HG02938 (cell line): ENCODE results near the gene TUSC7.

Experiments used
- ATAC-seq: cut with Tn5 transposase; IDR thresholded peaks from one replicate; pipeline ENCODE4 v1.9.1; 2021; ENCODE audit warnings: mild to moderate bottlenecking, moderate library complexity; ENCODE audit not compliant: unreplicated experiment

Gene TUSC7

DNA sequence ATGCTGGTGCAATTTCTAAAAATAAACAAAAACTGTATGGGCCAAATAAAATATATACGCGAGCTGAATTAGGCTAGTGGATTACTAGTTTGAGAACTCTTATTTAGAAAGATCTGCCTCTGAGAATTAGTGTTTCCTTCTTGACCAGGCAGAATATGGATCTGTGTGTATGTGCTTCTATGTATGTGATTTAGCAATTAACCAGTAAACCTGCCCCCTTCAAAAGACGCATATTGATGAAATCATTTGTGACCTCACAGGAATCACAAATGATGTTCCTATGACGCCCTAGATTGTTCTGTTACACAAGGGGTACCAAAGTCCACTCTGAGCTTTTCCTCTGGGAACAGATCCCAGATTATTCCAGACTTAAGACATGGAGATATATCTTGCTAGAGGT is at the start of gene TUSC7:
TSS of gene TUSC7 (plus strand) at position 301 of the 400 bp plus-strand sequence.
- ATAC-seq, result no peak

DNA sequence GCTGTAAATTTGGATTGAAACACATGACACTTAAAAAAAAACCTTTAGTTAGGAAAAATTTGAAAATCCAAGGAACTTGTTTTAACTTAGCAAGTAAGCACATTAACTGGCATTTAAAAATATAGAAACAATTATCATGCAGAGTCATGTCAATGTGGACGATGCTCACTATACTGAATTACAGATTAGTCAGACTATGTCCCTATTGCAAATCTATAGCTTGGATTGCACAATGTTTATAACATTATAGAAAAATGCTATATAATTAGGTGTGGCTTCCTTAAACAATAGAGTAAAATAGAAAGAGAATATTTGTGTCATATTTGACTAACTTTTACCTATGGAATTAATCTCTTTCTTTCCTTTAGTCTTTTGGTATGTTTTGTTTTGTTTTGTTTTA is 48.4 kb upstream of the TUSC7 start:
- no peak for ATAC-seq

DNA sequence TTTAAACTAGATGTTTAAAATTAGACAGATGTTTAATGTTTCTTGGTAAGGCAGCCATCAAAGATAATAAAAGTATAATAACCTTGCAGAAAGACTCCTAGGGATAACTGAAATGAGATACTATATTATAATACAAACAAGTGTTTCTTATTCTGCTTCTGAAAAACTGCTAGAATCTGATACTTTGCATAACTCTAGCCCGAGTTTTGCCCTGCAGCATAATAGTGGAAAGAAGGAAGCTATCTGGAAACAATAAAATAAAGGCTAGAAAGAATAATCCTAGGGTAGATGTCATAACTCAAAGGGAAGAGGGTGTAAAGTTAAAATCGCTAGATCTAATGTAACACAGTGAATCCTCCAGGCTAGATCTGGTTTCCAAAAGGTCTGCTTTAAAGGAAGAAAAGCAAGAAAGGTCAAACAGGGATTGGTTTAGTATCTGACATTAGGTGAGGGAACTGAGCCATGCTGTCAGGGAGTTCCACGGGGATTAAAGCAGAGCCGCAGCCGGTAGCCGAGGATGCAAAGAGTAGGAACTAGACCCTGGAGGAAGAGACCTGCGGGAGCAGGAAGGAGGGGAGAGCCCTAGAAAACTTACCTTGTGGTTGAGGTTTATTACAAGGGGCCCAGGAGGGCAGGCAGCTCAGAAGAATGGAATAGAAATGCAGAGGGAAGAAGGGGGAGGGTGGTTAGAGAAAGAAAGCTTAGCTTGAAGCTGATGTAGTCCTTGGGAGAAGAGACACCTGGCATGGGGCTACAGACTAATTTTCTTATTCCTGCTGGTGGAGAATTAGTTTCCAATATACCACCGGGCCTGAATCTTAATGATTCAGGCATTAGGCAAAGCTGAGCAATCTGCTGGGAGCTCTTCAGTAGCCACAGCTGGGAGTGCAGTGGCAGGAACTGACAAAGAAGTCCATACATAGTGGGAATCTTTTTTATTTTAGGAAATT is 46.1 kb upstream of the TUSC7 start:
- no peak for ATAC-seq

DNA sequence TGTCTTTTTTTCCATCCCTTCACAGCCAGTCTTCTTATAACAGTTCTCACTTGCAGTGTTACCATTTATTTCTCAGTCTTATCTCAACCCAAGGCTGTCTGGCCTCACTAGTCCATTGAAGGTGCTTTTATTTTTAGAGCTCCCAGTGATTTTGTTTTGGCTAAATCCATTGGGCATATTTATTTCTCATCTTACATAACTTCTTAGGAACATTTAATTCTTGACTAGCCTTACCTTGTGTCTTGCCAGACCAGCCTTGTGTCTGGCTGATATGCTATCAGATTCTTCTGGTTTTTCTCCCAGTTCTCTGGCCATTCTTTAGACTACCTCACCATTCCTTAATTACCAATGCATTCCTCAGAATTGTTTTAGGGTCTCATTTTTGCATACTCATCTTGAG is 42.3 kb upstream of the TUSC7 start:
- no peak for ATAC-seq

DNA sequence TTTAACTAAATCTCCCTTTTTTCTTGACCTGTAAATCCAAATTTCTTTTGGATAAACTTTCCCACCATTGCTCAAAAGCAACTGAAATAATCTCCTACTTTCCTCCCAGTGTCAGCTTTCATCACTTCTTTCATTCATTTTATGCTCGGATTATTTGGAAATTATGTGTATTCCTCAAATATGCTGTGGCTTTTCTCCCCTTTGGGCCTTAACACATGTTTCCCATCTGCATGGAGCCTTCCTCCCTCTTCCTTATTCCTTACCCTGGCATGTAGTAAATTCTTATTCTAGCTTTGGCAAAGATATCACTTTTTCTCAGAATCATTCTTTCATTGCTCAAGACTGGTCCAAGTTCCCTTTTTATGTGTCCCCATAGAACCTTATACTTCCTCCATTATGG is 41.8 kb upstream of the TUSC7 start:
- ATAC-seq, result no peak

DNA sequence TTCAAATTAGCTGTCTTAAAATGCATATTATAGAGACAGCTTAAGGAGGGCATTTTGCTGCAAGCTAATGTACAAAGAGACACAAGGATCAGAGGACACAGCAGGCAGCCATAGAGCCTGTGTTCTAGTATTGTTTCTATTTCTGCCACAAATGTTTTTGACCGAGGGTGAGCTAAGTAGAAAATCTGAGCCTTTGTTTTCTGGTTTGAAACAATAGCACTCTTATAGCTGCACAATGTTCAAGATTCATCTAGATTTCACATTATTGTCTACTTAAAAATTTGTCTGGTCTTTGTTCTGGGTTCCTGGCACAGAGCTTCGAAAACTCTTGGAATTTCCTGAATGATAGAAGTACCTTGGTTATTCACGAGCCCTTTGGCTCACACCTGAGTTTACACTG is 40.0 kb upstream of the TUSC7 start:
- ATAC-seq, result no peak

DNA sequence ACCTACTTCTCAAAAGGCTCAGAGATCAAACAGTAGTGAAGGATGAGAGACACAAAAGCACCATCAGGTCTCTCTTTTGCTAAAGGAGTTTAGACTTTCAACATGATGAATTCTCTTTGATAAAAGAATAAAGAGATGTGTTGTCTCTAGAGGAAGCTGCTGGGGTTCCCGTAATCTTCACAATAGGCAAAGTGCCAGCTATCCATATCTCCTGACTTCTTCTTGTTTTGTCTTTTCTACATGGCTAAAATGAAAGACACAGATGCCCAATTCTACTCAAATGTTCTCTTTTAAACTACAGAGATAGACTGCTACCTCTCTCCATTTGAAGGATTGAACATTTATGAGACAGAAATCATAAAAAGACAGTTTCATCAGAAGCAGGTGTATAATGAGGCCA is 38.4 kb upstream of the TUSC7 start:
- ATAC-seq, result no peak

DNA sequence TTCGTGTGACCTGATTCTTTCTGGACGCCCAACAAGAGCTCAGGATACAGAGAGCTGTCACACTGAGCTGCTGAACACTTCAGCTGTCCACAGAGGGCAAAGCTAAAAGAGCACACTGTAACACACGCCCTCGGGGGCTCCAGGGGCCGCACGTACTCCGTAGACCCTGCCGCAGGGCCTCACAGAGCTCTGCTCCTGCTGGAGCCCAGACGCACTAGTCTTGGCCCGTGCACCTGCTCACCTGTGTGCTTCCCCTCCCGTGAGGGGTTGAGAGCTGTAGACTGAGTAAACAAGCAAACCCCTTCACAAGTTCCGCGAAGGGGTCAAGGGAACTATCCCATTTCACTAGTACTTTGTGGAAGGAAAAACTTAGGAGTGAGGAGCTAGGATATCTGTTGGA is 30.7 kb upstream of the TUSC7 start:
- ATAC-seq, result no peak

DNA sequence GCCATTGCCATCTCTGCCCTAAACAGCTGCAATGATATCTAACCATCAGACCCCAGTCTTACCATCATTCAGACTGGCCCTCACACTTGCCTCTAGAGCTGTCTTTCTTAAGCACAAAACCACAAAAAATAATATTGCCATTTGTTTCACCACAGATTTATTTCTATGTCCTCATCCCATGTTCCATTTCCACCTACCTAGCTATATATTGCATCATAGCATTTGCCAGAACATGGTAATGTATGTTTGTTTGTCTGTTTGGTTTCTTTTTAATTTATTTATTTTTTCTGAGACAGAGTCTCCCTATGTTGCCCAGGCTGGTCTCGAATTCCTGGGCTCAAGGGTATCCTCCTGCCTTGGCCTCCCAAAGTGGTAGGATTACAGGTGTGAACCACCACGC is 18.5 kb upstream of the TUSC7 start:
- ATAC-seq, result no peak

DNA sequence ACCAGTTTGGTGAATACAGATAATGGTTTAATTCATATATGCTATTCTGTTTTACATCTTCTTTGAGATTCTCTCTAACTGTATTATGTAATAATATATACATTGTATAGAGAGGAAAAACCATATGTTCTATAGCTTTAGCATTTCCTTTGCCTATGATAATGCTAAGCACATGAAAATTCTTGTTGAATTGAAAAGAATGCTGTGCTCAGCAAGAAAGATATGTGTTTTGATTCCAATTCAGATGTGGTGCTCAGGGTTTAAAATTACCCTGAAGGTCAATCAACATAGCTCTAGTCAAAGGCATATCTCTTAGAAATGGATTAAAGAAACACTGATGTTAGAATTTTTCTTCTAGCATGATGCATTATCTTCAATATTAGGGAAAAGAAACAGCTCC is 8.5 kb upstream of the TUSC7 start:
- no peak for ATAC-seq

DNA sequence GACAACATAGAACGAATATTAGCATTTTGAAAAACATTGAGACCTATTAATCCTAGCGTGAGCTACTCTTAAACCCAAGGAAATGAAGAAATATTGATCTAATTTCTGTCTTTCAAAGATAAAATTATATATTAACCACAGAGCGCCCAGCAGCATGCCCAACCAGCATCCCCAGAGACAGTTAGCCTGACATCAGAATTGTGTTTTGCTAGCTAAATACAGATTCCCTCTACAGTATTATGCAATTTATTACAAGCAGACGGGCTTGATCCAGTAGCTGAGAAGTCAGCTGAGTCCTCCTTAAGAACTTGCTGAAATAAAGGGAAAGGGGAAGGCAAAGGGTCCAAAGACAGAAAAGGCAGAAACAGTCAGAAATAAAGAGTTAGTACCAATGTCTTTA is 7.2 kb upstream of the TUSC7 start:
- ATAC-seq, result no peak

DNA sequence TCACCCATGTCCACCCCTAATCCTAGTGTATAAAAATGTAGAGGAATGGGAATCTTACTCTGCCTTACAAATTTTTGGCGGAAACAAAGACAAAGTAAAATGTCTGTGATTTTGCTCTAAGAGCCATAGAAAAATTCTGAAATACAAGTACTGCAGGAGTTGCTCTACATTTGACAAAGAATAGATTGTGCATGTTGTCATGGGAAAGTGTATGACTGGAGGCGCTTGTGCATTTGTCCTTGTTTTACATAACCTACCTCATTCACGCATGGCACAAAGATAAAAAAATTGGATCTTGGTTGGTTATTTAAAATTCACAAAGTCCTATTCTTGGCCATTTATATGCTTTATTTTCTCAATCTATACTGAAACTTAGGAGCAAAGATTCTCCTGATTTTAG is 2.0 kb upstream of the TUSC7 start:
- ATAC-seq, result no peak

DNA sequence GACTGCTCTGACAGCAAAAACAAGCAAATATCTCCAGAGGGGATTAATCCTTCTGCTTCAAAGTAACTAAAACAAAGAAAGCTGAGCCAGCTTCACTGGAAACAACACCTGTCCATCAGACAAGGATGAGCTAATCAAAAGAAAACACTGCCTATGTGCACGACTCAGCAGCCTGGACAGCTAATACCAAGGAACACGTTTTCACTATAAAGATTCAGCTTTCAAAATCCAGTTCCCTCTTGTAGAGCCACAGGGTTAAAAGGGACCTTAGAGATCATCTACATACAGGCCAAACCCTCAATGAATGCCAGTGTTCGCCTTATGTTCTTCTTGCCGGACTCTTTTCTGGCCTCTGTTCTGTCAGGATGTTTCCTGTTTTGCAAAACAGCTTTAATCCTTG is 6.9 kb downstream of the TUSC7 start:
- no peak for ATAC-seq

DNA sequence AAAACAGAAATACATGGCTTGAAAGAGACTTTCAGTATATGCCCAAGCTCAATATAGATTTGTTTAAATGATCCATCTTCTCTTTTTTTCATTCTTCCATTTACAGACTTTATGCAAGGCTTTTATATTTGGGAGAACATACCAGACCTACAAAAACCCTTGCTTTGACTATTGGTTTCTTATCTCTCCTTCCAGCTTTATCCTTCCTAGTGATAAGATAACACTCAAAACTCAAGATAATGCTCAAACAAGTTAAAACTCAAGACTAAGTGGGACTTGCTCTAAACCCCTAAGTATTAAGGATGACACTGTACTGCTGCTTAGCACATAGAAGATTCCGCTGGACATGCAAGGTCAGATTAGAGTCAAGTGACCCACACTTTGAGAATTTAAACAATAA is 8.0 kb downstream of the TUSC7 start:
- ATAC-seq, result no peak

DNA sequence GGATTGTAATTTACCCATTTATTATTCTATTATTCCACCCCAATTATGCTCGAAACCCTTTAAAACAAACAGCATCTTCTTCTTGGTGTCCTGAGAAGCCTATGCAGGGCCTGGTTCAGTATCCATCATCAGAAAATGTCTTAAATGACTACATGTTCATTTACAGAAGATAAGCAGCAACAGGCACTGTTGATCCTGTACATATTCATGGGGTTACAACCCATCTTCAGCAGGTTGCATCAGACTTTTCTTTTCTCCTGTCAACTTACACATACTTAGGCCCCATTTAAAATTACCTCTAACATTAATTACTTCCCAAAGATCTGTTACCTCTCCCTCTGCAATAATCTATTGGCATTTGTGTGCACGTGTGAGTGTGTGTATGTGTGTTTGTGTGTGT is 18.9 kb downstream of the TUSC7 start:
- ATAC-seq, result no peak

DNA sequence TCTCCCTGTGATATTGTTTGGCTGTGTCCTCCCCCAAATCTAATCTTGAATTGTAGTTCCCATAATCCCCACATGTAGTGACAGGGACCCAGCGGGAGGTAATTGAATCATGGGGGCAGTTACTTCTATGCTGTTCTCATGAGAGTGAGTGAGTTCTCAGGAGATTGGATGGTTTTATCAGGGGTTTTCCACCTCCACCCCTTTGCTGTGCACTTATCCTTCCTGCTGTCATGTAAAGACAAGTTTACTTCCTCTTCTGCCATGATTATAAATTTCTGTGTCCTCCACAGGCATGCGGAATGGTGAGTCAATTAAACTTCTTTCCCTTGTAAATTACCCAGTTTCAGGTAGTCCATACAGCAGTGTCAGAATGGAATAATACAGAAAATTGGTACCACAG is 24.7 kb downstream of the TUSC7 start:
- no peak for ATAC-seq

DNA sequence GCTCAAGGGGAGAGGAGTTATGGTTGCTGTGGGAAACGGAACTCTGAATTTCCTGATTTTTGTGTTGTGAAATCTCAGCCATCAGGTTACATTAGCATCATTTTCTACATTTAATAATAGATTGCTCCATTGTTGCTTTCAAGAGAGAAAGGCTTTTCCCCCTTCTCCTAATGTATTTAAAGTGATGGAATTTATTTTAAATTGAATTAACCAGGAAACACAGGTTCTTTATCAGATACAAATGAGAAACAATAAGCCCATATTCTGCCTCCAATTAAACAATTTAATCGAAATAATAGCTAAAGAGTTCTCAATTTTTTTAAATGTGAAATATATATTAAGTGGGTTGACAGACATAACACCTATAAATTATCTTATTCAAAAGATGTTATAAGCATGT is 30.1 kb downstream of the TUSC7 start:
- no peak for ATAC-seq

DNA sequence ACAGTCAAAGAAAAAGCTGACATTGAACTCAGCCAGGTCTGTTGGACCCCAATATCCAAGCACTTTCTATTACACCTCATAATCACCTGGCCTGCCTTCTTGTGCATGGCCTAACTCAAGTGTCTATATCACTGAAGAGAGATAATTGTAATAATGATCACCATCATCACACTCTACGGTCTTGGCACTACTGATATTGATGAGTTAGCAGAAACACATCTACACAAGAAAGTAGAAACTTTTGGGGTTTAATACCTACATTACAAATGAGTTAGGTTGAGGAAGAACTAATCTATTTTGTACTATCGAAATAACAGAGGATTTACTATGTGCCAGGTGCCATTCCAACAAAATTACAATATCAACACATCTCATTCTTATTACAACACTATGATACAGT is 30.7 kb downstream of the TUSC7 start:
- ATAC-seq, result no peak

DNA sequence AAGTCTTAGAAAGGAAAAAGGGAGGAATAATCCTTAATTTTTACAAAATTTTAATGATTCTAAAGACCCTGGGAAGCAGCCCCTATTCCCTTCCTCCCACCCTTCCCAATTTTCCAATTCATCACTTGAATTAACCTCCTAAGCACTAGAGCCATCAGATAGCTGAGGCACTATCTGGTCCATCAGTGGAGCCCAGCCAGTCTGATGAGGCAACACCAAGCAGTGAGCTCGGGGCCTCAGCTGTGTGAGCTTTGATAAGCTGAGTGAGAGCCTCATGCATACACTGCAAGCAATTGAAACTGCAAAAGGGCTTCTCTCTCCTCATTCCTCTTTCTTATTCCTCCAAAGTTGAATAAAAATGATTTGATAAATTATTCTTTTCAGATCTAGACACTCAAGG is 31.9 kb downstream of the TUSC7 start:
- ATAC-seq, result no peak

DNA sequence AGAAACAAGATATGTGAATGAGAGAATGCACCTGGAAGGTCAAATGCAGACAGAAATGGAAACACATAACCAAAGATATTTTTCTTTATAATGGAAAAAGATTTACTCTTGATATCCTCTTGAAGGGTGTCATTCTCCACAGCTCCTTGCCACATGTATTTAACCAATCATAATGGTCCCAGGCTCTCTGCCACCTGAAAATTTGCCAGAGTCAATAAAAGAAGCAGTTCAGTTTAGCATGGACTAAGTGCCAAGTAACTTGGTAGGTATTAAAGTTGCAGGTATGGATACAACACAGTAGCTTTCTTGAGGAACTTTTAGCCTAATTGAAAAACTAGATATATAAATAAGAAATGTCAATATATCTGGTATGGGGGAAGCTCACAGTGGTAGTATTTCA is 33.5 kb downstream of the TUSC7 start:
- ATAC-seq, result no peak

DNA sequence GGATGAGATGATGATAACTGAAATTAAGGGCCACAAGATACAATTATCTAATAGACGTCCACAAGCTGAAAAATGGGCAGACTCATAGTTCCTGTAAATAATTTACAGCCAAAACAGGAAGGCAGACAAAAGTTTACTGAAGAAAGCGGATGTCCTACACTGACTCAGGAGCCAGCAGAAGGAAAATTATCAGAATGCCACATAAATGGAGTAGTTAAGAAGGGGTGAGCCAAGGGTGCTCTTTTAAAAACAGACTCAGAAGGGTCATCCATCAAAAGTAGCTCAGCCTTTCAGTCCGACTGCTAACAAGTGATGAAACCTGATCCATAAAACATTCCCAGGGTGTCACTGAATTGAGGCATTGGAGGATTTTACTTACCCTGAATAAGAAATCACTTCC is 39.8 kb downstream of the TUSC7 start:
- ATAC-seq, result no peak

DNA sequence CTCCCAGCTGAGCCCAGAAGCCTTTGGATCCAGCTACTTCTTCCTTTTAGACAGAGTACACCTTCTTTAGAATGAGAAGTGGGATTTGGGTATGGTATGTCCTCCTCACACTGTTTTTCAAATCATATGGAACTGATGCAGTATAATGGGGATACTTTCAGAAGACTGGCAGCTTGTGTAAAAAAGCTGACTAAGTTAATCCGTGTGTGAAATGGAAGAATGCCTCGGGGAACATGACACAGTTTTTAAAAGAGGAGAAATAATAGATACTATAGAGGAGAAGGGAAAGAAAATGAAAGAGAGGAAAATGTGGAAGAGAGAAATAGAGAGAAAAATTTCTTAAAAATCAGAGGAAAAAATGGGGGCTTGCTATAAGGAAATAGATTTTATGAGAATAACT is 47.7 kb downstream of the TUSC7 start:
- ATAC-seq, result no peak

DNA sequence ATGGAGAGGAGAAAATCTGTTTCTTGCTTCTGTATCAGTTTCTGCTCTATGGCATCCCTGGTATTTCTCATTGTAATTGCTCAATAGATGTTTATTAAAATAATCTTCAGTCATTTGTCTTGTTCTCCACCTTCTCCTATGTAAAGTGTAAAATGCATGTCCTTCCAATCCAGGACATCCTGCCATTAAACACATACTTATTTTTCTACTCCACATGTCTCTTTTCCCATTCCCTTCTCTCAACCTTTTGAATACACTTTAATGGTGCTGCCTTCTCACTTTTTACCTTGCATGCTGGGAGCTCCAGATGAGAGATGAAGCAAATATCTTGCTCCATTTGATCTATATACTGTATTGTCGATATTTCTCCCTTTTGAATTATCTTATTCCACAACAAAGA is 49.7 kb downstream of the TUSC7 start:
- no peak for ATAC-seq
